Skeletal muscle satellite cell (primary cell): ENCODE results near the gene SLC36A1.

Source experiments
- H3K27me3 ChIP-seq: 2 replicates; pipeline ENCODE4 v1.7.0; 2013; ENCODE audit warnings: low read length; ENCODE audit not compliant: control insufficient read depth, insufficient read depth
- H3K36me3 ChIP-seq: 2 replicates; pipeline ENCODE4 v1.7.0; 2013; ENCODE audit warnings: mild to moderate bottlenecking, control low read depth, low read length; ENCODE audit not compliant: insufficient read depth
- H3K4me1 ChIP-seq: 2 replicates; pipeline ENCODE4 v1.7.0; 2013; ENCODE audit warnings: low read length; ENCODE audit not compliant: control insufficient read depth, insufficient read depth
- H3K4me2 ChIP-seq: 2 replicates; pipeline ENCODE4 v1.7.0; 2013; ENCODE audit warnings: mild to moderate bottlenecking, low read length
- H3K4me3 ChIP-seq: 2 replicates; pipeline ENCODE4 v1.7.0; 2013; ENCODE audit warnings: low read length
- H3K9ac ChIP-seq: 2 replicates; pipeline ENCODE4 v1.7.0; 2013; ENCODE audit warnings: mild to moderate bottlenecking, low read depth, low read length, moderate library complexity
- H3K9me3 ChIP-seq: replicated peaks from 2 replicates; pipeline ENCODE4 v1.7.0; 2013; ENCODE audit warnings: mild to moderate bottlenecking, control low read depth, low read length

SLC36A1 gene

DNA sequence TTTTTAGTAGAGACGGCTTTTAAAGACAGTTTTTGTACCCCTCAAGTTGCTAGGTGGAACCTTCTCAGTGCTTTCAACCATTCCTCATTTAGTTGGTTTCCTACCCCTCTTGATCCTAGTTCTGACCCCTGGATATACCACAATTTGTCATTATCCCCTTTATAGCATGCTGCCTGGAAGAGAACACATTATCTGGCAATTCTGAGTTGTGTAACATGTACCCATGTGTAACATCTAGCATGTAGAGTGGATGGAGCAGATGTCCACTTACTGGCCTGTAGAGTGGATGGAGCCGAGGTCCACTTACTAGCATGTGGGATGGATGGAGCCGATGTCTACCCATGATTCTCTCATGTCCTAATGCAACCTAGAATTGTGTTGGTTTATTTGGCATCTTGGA lies 7.5 kb downstream of the SLC36A1 start:
- H3K4me2 ChIP-seq = no peak overlapping the region
- no peaks in the 10 kb centered on the region for H3K27me3 ChIP-seq
- peaks cover 13% of the 10 kb centered on the region for H3K4me1 ChIP-seq
- peaks cover 4% of the 10 kb centered on the region for H3K36me3 ChIP-seq
- H3K9ac ChIP-seq = no peak overlapping the region
- H3K4me3 ChIP-seq = no peak overlapping the region
- no peaks in the 10 kb centered on the region for H3K9me3 ChIP-seq

DNA sequence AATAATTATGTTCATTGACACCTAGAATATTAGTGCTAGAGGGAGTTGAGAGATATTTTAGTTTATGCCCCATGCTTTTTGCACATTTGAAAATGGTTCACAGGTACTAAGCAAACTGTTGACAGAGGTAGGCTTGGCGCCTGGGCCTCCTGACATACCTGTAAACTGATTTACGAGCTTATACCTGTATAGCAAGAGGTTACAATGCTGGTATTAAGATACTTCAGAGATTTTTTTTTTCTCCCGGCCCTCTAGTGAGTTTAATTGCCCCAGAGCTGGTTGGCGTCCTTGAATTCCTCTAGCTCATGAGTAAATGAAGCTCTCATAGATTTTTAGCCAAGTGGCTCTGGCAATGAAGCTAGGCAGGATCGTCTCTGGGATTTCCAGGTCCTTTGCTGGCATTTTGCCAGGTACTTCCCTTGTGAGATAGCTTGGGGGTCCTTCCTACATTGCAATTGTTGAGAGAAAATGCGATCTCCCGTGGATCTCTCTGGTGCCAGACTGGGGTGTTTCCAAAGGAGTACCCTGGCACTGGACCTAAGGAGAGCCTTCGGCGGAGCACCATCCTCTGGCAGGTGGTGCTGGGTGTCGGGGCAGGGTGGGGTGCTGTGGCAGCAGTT lies 9.0 kb downstream of the SLC36A1 start:
- H3K27me3 ChIP-seq = no peaks in the 10 kb centered on the region
- peaks cover 11% of the 10 kb centered on the region for H3K36me3 ChIP-seq
- H3K4me3 ChIP-seq = no peak overlapping the region
- no peak overlapping the region for H3K9ac ChIP-seq
- no peak overlapping the region for H3K4me2 ChIP-seq
- H3K4me1 ChIP-seq = peaks cover 10% of the 10 kb centered on the region
- no peaks in the 10 kb centered on the region for H3K9me3 ChIP-seq

DNA sequence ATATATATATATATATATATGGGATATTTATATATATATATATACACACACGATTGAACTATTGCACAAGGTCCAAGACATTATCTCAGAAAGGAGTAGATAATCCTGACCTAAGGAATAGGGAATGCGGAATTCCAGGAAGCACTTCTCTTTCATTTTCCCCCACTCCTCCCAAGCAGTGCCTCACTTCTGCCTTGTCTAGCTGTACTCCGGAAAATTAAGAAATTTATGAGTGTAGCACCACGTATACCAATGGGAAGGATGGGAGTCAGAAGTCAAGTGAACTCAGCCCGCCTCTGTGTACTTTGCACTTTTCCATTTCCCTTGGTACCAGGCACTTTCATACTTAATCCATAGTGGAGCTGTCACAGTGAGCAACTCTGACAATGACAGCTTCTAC lies 10.9 kb downstream of the SLC36A1 start:
- H3K4me1 ChIP-seq = no peaks in the 10 kb centered on the region

DNA sequence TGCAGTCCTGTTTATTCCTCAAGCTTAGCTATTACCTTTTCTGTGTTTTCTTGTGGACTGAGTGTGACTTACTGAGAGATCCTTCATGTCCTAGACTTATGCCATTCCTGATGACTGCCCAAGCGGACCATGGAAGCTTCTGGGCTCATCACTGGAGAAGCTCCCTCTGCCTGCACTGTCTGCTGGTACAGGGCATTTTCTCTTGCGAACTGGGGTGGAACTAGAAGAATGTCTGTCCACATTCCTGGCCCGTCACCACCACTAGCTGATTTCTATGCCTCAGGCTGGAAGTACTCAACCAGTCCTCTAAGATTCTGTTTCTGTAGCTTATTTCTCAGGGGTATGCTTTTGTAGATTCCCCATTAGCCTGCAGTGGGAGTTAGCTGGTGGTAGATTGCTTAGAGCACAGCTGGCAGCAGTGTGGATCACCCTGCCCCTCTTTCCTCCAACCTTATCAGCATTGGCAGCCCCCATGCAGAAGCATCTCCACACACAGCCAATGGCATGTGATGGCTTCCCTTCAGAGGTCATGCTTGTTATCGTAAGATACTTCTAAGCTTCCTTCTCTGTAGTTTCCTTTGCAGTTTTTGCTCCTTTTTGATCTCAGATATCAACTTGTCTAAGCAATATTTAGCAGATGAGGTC lies 12.4 kb downstream of the SLC36A1 start:
- H3K4me2 ChIP-seq = no peak overlapping the region
- H3K4me1 ChIP-seq = no peaks in the 10 kb centered on the region
- no peak overlapping the region for H3K4me3 ChIP-seq
- no peaks in the 10 kb centered on the region for H3K27me3 ChIP-seq
- peaks cover 25% of the 10 kb centered on the region for H3K36me3 ChIP-seq
- H3K9me3 ChIP-seq = no peaks in the 10 kb centered on the region
- H3K9ac ChIP-seq = no peak overlapping the region

More for the DNA sequence above, 10.9 kb downstream of the SLC36A1 start:
- H3K27me3 ChIP-seq = no peaks in the 10 kb centered on the region
- no peak overlapping the region for H3K9ac ChIP-seq
- H3K4me3 ChIP-seq = no peak overlapping the region
- peaks cover 15% of the 10 kb centered on the region for H3K36me3 ChIP-seq
- H3K9me3 ChIP-seq = no peaks in the 10 kb centered on the region
- H3K4me2 ChIP-seq = no peak overlapping the region

DNA sequence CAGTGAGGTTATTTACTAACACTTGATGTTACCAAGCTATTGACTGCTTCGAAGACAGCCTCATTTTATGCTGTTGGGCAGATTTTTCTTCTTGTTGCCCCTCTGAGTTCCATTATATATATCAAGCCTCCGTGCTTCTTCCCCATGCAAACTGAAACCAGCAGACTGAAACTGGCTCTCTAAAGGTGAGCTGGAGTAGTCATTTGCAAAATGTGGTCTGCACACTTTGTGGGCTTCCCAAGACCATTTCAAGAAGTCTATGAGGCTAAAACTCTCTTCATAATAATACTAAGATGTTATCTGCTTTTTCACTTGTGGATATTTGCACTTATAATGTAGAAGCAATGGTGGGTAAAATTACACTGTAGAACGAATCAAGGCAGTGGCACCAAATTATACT lies 13.9 kb downstream of the SLC36A1 start:
- H3K36me3 ChIP-seq = peaks cover 32% of the 10 kb centered on the region
- no peaks in the 10 kb centered on the region for H3K4me1 ChIP-seq
- H3K9ac ChIP-seq = no peak overlapping the region
- no peaks in the 10 kb centered on the region for H3K9me3 ChIP-seq
- H3K4me3 ChIP-seq = no peak overlapping the region
- H3K27me3 ChIP-seq = no peaks in the 10 kb centered on the region
- H3K4me2 ChIP-seq = no peak overlapping the region

DNA sequence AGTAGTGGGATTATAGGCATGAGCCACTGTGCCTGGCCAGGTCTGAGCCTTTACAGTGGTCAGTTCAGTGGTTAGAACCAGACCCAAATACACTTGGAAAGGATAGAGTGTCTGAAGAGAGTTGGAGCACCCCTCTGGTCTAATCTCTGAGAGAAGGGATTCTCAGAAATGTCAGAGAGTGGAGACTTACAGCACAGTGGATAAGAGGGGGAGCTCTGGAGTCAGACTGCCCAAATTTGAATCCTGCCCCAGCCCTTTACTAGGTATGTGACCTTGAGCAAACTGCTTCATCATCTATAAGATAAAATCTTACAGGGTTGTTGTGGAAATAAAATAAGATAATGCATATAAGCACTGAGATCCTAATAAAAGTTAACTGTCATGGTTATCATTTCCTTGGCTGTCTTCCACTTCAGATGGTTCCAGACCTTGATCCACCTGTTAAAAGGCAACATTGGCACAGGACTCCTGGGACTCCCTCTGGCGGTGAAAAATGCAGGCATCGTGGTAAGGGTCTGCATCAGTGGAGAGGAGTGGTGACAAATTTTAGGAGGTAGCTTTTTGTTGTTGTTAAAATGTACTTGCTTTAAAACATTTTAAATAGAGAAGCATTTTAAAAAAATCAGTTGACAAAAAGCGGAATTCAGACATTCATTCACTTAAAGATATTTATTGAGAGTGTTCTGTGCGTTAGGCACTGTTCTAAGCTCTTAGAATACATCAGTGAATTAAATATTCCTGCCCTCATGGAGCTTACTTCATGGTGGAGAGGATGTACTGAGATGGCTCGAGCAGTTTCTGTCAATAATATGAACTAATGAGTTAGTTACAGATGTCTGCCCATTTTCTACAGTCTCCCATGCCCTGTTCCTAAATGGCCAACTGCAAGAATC lies 16.0 kb downstream of the SLC36A1 start:
- no peak overlapping the region for H3K9ac ChIP-seq
- H3K4me1 ChIP-seq = no peaks in the 10 kb centered on the region
- peaks cover 39% of the 10 kb centered on the region for H3K36me3 ChIP-seq
- no peaks in the 10 kb centered on the region for H3K27me3 ChIP-seq
- H3K4me2 ChIP-seq = no peak overlapping the region
- H3K4me3 ChIP-seq = no peak overlapping the region
- H3K9me3 ChIP-seq = no peaks in the 10 kb centered on the region

DNA sequence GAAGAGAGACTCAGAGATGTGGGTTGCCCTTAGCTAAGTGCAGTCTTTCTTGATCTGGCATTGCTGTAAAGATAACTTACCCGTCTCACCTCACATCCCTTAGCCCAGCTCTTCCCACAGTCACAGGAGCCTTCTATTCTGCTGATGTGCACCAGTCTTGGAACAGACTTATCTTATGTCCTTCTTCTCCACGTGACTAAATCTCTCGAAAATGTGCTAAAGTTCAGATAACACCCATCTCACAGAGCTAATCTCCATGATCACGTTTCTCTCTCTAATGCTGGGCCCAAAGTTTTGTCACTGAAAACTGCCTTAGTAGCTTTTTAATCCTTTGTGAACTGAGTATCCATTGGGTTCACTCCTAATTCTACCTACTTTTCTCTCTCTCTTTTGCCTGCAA lies 16.7 kb downstream of the SLC36A1 start:
- no peak overlapping the region for H3K4me2 ChIP-seq
- H3K36me3 ChIP-seq = peaks cover 39% of the 10 kb centered on the region
- H3K4me3 ChIP-seq = no peak overlapping the region
- H3K9me3 ChIP-seq = no peaks in the 10 kb centered on the region
- H3K9ac ChIP-seq = no peak overlapping the region
- no peaks in the 10 kb centered on the region for H3K27me3 ChIP-seq
- H3K4me1 ChIP-seq = peaks cover 2% of the 10 kb centered on the region

DNA sequence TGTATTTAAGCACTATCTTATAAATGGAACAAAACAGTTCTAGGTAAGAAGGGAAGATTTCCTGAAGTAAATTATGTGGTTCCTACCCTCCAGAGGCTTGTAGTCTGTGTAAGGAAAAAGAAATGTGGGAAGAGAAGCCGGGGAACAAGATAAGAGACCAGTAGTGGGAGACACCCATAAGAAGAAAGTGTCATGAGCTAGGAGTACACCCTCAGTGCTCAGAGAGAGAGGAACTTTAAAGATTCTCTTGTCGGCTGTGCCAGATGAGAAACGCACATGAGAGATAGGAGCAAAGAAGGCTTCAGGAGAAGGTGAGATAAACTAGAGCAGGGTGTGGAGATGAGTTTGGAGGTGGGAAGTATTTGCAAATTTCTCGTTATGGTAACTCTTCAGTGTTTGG lies 18.1 kb downstream of the SLC36A1 start:
- Histone ChIP-seq H3K27me3 (no peaks in the 10 kb centered on the region), H3K4me3 (no peak overlapping the region), H3K9ac (no peak overlapping the region), H3K4me1 (peaks cover 14% of the 10 kb centered on the region), H3K4me2 (no peak overlapping the region), H3K9me3 (no peaks in the 10 kb centered on the region), H3K36me3 (peaks cover 28% of the 10 kb centered on the region)

DNA sequence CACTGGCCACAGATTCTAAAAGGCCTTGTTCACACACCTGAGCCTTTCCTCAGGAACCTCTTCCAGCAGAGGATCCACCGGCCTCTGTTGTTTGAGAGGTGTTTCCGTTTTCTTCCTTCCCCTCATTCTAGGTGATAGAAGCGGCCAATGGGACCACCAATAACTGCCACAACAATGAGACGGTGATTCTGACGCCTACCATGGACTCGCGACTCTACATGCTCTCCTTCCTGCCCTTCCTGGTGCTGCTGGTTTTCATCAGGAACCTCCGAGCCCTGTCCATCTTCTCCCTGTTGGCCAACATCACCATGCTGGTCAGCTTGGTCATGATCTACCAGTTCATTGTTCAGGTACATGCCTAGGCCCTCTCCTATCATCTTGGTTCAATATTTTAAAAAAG lies 20.2 kb downstream of the SLC36A1 start:
- H3K9me3 ChIP-seq = no peaks in the 10 kb centered on the region
- H3K36me3 ChIP-seq = peaks cover 33% of the 10 kb centered on the region
- peaks cover 16% of the 10 kb centered on the region for H3K4me1 ChIP-seq
- no peak overlapping the region for H3K9ac ChIP-seq
- no peak overlapping the region for H3K4me2 ChIP-seq
- H3K4me3 ChIP-seq = no peak overlapping the region
- no peaks in the 10 kb centered on the region for H3K27me3 ChIP-seq

DNA sequence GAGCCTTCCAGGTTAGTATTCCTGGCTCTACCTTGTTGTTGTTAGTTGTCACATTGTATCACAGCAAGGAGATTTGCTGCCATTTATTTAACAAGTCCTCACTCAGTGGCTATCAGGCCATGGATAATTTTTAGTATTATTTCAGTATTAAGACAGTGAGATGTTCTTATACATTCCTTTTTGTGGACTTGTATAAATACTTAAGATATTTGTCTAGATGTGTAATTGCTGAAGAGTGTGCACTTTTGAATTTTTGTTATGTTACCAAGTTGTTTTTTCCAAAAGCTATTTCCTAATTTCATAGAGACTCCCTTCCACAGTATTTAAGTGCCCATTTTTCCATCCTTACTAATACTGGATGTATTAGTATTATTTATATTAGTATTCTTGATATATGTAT lies 22.0 kb downstream of the SLC36A1 start:
- H3K9ac ChIP-seq = peak overlapping the region; percentile 37

DNA sequence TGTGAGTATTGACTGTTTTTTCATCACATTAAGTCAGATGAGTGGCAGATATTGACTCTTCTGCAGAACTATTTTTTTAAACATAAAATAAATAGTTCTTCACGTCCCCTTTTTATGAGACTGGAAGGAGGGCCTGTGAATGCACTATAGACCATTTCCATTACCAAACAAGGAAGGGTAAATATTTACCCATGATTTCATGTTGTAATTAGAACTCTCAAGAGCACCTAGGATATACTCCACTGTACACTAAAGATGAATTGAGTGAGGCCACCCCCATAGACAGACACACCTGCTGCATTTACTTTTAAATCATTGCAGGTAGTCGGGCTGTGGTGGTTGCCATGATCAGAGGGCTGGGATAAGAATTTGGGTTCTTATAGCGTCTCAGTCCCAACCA lies 22.6 kb downstream of the SLC36A1 start:
- H3K4me3 ChIP-seq = no peak overlapping the region
- H3K4me1 ChIP-seq = peaks cover 16% of the 10 kb centered on the region
- H3K27me3 ChIP-seq = no peaks in the 10 kb centered on the region
- H3K9ac ChIP-seq = peak overlapping the region; percentile 12
- H3K9me3 ChIP-seq = no peaks in the 10 kb centered on the region
- peaks cover 27% of the 10 kb centered on the region for H3K36me3 ChIP-seq
- no peak overlapping the region for H3K4me2 ChIP-seq

More for the DNA sequence above, 22.0 kb downstream of the SLC36A1 start:
- Histone ChIP-seq H3K36me3 (peaks cover 30% of the 10 kb centered on the region), H3K27me3 (no peaks in the 10 kb centered on the region), H3K4me3 (no peak overlapping the region), H3K4me1 (peaks cover 16% of the 10 kb centered on the region), H3K9me3 (no peaks in the 10 kb centered on the region), H3K4me2 (peak overlapping the region; percentile 4)
